SW480 (cell line): Measurements from ENCODE around the gene TESMIN.

Experiments used
- DNase-seq: peaks from one replicate; pipeline ENCODE4 v3.0.0-alpha.2; 2016; ENCODE audit warnings: low spot score

Gene TESMIN

DNA sequence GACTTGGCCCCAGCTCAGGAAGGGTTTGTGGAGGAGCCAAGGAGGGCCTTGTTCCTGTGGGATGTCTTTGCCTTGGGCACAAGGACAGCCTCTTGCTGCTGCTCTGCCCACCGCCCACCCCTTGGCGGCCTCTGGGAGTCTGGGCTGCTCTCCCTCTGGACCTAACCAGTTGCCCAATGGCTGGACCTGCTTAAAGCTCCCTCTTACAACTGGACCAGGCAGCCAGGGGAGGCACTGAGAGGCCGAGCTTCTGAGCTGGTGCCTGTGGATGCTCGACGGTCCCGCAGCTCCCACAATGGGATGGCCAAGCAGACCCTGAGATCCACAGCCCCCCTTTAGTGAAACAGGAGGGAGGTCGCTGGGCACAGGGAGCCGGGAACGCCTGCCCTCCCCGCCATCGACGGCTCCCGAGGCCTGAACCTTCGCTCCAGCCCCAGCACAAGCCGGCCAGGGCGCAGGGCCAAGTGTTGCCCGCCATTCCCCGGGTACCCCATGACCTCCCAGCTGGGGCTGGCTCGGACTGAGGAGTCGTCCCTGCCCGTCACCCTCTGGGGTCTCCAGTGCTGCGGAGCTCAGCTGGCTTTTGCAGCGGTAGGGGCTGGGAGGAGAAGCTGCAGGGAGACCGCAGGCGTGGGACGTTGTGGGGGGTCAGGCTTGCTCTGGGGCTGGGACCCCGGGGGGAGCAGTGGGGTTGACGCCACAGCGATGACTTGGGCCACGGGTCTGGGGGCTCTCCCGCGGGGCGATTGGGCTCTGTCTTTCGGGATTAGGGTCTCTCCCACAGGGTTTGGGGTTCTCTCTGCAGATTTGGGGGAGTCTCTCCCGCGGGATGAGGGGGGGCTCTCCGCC lies 67.6 kb downstream of the TESMIN start:
- no peak for DNase-seq

DNA sequence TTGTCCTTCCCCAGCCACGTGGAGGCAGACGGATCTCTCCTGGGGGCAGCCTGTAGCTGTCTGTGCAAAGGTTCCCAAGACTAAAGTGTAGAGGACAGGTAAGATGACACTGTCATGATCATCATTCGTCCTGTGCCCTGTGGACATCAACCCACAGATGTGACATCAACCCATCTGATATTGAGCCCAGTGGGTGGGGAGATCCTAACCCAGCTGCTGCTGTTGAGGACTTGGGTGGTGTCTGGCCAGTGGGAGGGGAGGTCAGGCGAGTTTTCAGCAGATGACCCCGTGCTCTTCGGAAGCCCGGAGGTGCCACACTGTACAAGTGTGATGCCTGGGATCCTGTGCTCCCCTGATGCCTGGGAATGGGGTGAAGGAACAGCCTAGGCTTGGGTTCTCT lies 68.2 kb downstream of the TESMIN start:
- DNase-seq, result no peak

DNA sequence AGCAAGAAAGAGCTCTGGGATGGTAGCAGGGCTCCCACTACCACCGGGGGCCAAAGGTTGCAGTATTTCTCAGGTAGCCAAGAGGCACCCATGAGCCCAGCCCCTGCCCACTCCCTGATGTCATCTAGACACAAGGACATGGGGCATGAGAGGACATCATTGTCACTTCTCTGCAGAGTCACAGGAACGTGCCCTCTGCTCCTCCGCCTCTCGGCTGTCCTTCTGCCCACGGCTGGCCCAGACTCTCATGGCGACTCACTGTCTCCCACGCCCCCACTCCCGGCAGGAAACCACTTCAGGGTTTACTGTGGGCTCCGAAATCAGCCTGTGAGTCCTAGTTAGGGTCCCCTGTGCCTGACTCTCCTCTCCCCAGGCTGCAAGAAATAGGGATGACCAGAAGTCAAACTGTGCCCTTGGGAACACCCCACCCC lies 68.8 kb downstream of the TESMIN start:
- peak; percentile 76 for DNase-seq

DNA sequence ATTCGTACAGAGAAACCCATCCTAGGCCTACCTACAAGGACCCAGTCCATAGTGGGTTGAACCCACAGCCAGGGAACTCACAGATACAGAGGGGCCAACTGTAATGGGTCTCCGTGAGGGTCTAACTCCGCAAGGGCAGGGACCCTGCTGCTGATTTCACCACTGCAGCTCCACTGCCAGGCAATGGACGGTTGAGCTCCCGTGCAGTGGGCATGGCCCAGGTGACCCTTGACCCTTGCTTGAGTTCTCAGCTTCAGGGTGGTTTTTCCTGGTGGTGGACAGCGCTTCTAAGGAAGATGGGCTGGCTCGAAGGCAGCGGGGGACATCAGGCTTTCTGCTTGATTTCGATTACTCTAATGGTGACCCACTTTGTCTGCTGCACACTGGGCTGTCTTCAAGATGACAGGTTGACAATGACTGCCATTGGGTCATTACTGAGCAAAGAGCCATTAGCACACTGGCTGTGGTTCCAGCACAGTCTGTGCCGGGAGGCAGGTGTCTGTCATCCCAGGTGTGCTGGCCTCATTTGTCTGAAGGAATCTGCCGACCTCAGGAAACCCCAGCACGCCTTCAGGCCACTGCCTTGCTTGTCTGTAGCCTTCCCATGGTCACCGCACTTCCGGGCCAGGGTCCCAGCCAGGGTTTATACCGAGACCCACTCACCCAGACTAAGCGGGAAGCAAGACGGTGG lies 70.6 kb downstream of the TESMIN start:
- DNase-seq, result no peak

DNA sequence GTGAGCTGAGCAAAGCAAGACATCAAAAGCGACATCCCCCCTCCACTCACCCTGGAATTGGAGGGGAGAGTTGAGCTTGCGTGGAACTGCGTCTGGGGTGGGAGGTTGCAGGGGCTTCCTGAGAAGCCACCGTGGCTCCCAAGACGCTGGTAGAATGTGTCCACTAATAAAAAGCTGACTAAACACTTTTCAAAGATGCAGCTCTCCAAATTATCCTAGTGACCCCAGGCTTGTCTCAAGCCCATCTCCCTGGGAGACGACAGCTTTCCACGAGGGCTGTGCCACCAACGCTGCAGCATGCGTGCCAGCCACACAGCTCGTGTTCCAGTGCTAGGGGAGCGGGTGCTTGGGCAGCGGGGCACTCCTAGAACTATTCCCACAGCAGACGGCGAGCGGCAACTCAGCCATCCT lies 73.3 kb downstream of the TESMIN start:
- no peak for DNase-seq

DNA sequence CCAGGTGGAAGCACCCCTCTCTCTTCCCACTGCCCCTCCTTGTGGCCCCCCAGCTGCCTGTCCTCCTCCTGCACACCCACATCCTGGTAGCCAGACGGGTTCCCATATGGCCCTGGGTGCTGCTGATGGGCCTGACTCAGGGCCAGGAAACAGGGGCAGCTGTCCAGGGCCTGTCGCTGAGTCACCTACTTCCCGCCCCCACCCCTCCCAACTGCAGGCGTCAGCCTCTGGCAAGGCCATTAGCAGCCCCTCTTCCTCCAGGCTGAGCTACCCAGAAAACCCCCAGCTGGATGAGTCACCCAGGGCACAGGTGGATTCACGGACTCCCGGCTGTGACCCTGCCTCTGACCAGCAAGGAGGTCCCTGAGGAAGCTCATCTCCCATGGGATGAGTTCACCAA lies 73.9 kb downstream of the TESMIN start:
- peak; percentile 86 for DNase-seq

DNA sequence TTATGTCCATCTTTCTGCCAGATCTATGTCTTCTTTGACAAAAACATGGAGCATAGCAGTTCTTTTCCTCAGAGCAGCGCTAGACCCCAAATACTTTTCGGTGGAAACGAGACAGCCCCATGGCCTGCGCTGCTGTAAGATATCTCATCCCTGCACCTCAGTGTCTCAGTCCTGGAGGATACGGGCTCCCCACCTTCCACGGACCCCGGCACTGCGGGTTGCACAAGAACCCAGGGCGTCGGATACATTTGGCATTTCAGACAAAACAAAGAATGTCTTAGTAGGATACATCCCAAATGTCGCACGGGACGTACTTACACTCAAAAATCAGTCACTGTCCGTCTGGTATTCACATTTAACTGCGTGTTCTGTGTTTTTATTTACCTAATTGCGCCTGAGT lies 76.9 kb downstream of the TESMIN start:
- no peak for DNase-seq

DNA sequence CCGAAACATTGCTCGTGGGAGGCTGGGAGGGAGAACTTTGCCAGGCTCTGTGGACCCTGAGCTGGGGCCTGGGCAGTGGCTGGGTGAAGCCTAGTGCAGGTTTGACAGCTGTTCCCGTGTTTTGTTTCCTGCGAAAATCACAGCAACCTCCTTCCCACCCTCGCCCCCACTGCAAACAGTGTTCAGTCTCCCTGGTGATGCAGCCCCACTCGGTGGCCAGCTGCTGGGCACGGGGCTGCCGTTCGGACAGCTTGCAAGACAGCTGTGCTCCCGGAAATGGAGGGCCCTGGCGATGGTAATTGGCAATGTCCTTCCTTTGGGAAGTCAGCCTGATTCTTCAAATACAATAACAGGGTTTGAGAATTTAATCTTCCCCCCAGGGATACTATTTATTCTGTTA lies 77.3 kb downstream of the TESMIN start:
- no peak for DNase-seq

DNA sequence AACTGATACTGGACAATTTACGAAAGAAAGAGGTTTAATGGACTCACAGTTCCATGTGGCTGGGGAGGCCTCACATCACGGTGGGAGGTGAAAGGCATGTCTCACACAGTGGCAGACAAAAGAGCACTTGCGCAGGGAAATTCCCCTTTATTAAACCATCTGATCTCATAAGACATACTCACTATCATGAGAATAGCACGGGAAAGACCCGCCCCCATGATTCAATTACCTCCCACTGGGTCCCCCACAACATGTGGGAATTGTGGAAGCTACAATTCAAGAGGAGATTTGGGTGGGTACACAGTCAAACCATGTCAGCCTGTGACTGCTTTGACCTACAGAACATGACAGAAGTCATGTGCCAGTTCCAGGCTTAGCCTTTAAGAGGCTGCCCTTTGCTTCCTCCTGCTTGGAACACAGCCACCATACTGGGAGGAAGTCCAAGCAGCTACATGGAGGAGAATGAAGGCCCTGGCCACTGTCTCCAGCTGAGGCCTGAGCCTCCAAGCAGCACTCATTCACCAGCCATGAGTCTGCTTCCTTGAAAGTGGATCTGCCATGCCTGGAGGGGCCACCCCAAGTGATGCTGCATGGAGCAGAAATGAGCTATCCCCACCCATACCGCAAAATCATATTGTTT lies 77.9 kb downstream of the TESMIN start:
- no peak for DNase-seq

DNA sequence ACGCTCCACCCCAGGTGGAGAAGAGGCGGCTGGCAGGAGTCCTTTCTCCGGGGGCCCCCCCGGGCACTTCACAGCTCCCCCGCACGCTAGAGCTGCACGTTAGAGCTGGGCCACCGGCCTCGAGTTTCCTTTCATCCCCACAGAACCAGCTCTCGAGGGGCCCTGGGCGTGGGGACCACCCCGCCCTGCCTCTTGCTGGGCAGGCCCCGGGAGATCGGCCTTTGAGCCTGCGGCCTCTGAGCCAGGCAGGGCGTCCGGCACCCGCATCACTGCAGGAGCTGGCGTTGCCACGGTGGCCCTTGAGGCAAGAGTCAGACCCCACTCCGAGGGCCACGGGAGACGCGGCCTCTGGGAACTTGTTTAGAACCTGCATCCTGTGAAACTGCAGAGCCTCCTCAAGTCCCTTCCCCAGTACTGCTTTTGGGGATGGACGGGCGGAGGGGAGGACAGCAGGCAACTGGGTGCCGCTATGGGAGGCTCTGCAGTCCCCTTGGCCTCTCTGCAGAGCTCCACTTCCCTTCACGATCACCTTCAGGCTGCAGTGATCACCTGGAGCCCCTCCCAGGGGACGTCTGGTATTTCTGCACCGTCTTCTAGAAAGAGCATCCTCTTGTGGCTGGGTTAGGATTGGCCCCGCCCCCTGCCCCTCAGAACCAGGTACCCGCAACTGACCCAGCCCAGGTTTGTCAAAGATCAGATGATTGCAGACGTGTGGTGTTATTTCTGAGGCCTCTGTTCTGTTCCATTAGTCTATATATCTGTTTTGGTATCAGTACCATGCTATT lies 80.9 kb downstream of the TESMIN start:
- no peak for DNase-seq

DNA sequence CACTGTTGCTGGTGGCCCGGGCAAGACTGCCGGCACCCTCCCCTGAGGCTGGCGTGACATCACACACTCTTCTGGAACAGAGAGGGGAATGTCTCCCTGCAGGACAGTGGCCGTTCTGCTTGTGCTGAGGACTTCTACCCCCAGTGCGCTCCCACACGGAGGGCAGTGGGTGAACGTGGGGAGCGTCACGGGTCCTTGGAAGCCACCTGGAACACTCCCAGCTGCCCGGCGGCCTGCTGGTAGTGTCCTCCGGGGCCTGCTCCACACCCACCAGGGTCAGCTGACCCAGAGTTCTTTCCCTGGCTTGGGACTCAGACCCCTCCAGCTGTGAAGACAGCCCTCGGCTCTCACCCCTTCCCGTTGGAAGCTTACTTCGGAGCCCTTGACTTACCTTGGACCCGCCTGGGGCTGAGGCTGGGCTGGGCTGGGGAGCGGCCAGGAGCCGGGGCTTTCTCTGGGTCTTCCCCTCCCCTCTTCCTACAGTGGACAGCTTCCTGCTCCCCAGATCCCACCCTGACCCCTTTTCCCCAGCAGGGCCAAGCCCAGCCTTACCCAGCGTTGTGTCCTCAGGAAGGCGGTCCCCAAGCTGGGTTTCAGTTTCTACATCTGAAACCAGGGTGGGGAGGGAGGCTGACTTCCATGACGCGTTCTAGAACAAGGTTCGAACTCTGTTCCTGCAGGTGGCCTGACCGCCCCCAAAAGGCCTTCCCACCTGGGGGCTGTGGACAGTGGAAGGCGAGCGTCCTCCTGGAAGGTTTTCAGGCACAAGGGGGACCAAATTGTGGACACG lies 81.8 kb downstream of the TESMIN start:
- DNase-seq, result no peak

DNA sequence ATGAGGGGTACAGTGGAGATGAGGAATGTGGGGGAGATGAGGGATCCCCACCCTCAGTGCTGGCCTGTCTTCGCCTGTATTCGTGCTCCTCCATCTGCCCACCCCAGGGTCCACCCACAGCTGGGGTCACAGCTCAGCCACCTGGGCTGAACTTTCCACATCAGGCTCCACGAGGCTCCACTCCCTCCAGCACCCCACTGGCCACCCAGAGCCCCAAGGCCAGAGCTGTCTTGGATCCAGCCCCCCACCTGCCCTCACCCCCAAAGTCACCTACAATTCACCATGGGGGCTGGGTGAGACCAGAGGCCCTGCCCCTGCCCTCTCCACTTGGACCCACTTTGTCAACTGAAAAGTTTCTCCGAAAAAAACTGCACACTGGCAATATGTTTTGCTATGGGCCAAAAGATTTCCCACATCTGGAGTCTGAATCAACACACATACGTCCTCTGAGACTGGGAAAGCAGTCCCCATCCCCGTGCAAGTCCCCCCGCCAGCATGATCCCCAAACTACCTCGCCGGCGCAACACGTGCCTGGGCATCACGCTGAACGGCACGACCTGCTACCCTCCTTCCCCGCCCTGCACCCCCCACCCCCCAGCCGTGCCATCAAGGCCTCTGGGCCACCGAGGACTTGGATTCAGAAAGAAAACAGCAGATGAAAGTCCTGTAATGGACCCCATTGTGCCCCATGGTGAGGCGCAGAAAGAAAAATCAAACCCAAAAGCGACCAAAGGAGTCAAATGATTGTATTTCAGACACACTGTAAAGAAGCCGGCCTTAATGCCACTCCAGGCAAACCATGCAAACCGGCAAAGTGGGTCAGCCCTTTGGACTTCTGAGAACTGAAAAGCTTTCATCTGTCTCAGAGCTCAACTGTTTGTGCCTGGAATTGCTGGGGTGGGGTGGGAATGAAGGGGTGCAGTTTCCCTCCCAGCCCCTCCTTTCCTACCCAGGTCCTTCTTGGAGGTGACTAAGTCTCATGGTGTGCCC lies 83.5 kb downstream of the TESMIN start:
- DNase-seq, result no peak

DNA sequence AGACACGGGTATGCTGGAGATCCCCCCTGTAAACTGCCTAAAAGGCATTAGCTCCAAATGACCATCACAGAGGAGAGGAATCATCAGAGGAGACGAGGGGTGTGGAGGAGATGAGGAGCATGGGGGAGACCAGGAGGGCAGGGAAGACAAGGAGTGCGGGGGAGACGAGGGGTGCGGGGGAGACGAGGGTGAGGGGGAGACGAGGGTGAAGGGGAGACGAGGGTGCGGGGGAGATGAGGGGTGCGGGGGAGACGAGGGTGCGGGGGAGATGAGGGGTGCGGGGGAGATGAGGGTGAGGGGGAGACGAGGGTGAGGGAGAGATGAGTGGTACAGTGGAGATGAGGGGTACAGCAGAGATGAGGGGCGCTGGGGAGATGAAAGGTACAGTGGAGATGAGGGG lies 84.5 kb downstream of the TESMIN start:
- no peak for DNase-seq

DNA sequence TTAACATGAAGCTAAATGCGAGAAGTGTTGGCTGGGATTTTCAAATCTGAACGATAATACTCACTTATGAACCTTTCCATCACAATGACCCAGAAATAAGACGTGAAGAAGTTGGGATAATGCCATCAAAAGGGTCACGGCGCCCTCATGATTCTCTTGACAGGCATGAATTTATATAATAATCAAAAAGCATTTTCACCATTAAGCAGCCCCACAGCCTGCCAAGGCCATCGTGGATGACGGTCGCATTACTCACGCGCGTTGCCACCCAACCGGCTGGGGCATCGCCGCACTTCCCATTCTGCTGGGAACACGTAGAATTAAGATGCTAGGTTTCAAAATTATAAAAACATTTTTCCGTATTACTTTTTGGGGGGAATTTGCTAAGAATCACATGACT lies 85.9 kb downstream of the TESMIN start:
- no peak for DNase-seq

DNA sequence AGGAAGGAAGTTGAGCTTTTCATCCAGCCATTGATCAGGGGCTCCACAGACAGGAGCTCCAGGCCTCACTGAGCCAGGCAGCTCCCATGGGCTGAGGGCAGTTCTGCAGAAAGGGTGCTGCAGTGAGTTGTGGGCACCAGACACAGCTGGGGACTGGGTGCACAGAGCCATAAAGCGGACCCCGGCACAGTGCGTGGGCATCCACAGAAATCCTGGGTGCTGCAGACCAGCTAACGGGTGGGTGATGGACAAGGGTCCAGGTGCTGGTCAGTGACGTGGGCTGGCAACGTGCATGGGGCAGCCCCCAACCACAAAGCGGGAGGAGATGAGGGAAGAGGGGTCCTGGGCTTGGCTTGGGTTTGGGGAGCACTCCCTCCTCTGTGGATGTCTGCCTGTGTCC lies 86.4 kb downstream of the TESMIN start:
- no peak for DNase-seq

DNA sequence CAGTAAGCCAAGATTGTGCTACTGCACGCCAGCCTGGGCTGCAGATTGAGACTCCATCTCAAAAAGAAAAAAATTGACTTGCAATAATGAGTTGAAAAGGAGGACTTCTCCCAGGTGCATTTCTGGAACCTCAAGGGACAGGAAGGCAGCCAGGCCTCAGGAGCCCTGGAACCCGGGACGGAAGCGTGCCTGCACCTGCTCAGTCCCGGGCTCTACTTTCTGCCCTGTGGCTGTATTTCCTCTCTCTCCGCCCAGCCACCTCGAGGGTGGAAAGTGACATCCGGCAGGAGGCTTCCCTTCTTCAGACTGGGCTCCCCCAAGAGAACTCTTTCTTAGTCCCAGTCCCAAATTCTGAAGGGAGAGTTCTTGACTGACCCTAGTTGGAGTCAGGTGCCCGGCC lies 87.2 kb downstream of the TESMIN start:
- no peak for DNase-seq

DNA sequence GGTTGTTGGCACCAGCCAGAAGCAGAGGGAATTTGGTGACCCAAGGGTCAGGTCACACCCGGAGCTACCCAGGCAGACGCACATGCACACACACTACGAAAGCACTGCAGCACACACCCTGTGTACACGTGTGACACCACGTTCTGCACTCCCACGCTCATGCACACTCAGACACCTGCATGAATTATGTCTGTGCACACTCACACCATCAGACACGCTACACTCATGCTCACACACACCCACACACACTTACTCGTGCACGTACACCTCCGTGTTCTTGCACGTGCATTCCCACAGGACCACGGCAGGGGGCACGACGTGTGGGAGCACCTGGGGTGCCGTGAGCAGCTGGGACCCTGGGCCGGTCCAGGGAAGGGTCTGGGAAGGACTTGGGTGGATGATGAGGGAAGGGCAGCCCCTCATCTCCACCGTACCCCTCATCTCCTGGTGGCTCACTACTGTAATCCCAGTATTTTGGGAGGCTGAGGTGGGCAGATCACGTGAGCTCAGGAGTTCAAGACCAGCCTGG lies 87.8 kb downstream of the TESMIN start:
- no peak for DNase-seq

DNA sequence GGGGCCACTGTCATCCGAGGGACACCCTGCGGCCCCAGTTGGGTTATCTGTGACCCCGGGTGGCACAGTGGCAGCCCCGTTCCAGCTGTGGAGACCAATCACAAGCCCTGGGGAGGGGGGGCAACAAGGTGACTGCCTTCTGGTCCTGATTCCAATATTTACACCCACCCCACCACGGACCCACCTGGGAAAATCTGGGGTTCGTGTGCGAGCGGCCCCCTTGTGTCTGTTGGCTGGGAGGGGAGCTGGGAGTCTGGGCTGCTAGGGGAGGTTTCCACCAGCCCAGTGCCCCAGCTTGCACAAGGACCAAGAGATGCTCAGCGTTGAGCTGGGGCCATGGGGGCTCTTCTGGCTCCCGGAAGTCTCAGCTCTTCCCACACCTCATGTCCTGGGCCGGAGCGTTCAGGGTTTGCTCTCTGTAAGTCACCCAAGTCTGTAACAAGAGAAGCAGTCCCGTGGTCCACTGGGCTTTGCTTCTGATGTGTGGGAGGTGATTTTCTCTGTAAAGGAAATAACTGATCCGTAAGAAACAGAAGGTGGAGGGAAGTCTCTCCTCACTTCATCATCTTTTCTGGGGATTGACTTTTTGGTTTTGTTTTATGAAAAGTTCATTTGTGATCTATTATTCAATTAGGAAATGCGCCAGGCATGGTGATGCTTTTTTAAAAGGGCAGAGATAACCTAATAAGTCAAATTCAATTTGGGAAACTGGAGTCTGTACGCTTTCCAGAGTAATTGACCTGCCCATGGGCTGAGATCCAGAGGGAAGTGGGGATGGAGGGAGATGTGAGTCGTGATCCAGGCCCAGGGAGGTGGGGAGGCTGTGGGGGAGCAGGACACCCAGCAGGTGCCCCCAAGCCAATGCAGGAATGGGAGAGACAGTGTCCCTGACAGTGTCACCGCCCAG lies 89.4 kb downstream of the TESMIN start:
- DNase-seq, result no peak

DNA sequence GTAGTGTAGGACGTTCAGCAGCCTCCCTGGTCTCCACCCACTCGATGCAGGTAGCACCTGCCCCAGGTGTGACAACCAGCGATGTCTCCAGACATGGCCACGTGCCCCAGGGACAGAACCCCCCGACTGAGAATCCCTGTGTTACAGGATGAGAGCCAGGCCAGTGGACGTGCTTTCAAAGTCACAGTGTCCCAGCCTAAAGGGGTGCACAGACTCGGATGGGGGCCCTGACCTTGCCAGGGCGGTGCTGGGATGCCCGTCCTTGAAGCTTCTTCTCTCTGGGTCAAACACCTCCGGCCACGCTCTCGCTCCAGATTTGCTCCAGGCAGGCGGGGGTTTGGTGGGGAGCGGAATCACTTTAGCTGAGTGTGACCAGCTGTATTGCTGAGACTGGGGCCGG lies 90.3 kb downstream of the TESMIN start:
- no peak for DNase-seq
